Caco-2 (cell line): ENCODE data around the gene UNC119B. TPM values are rescaled to one million over a fixed set of nuclear protein-coding genes. Genes with fewer than 3 reads are reported as not detected.

Experiments
- BruUV-seq: library from RNA; stranded (reverse); fragments of 400-500 nt; replicated peaks from 2 replicates; lab custom pipeline; 2021; lab: Mats Ljungman, UMichigan
- CTCF ChIA-PET: fragments of 300-600 bp; sonication (Branson Sonifier 250); formaldehyde crosslinking; loops from one replicate; lab custom pipeline; 2022; ENCODE audit warnings: antibody characterized with exemption; lab: Charles Lee
- POLR2A ChIA-PET: fragments of 300-600 bp; sonication (Branson Sonifier 250); formaldehyde crosslinking; loops from one replicate; lab custom pipeline; 2022; ENCODE audit warnings: antibody characterized with exemption; lab: Charles Lee
- DNase-seq, 2 experiments: peaks; one replicate each; pipeline versions ENCODE4 v3.0.0 to v3.0.0-alpha.2; 2020 to 2022
- H3K27me3 ChIP-seq: replicated peaks from 2 replicates; pipeline ENCODE4 v1.6.0; 2011; ENCODE audit warnings: low read length; ENCODE audit not compliant: control insufficient read depth, insufficient read depth
- H3K36me3 ChIP-seq: 2 replicates; pipeline ENCODE4 v1.5.1; 2011; ENCODE audit warnings: low read length; ENCODE audit not compliant: control insufficient read depth, insufficient read depth
- H3K4me1 ChIP-seq: fragments of 250-450 bp; sonication (Bioruptor Pico); 2 replicates; pipeline ENCODE4 v1.5.1; 2020; ENCODE audit warnings: mild to moderate bottlenecking
- H3K4me3 ChIP-seq: 2 replicates; pipeline ENCODE4 v1.5.1; 2011; ENCODE audit warnings: low read depth, mild to moderate bottlenecking, control low read depth, low read length
- H3K9me3 ChIP-seq: fragments of 250-450 bp; sonication (Bioruptor Pico); 2 replicates; pipeline ENCODE4 v1.5.1; 2020; ENCODE audit warnings: mild to moderate bottlenecking, moderate library complexity
- H3K27ac Mint-ChIP-seq: one replicate; pipeline ENCODE4 v1.8.0; 2022; ENCODE audit warnings: mixed read lengths; ENCODE audit not compliant: unreplicated experiment
- H3K27me3 Mint-ChIP-seq: one replicate; pipeline ENCODE4 v1.8.0; 2022; ENCODE audit warnings: mixed read lengths; ENCODE audit not compliant: insufficient read depth, unreplicated experiment
- H3K36me3 Mint-ChIP-seq: one replicate; pipeline ENCODE4 v1.8.0; 2022; ENCODE audit warnings: mild to moderate bottlenecking, mixed read lengths; ENCODE audit not compliant: insufficient read depth, unreplicated experiment
- H3K4me1 Mint-ChIP-seq: one replicate; pipeline ENCODE4 v1.8.0; 2022; ENCODE audit warnings: low read depth, mixed read lengths; ENCODE audit not compliant: unreplicated experiment
- H3K4me3 Mint-ChIP-seq: one replicate; pipeline ENCODE4 v1.8.0; 2022; ENCODE audit warnings: mild to moderate bottlenecking, moderate library complexity, mixed read lengths; ENCODE audit not compliant: unreplicated experiment
- H3K9me3 Mint-ChIP-seq: one replicate; pipeline ENCODE4 v1.8.0; 2022; ENCODE audit warnings: mixed read lengths; ENCODE audit not compliant: unreplicated experiment
- CTCF ChIP-seq, 2 experiments: fragments of 200-600 bp in 1 of 2; IDR thresholded peaks; 1 replicate in 1 of 2; 2 replicates in 1 of 2; pipeline versions ENCODE4 v1.5.1 to v1.8.0; 2011 to 2022; ENCODE audit warnings: antibody characterized with exemption in 1 of 2, control low read depth in 1 of 2, inconsistent platforms in 1 of 2, low read depth in 1 of 2, low read length in 1 of 2, mild to moderate bottlenecking in 1 of 2, moderate library complexity in 1 of 2; ENCODE audit not compliant: insufficient read depth in 1 of 2, severe bottlenecking in 1 of 2, unreplicated experiment in 1 of 2
- intact Hi-C: fragments of 100-400 bp; cut with micrococcal nuclease; formaldehyde crosslinking; loops from one replicate; pipeline ENCODE4 v1.10.0; 2022; ENCODE audit not compliant: unreplicated experiment
- total RNA-seq: library from RNA; stranded (reverse); gene quantifications from 2 replicates; pipeline ENCODE4 v1.2.3, GENCODE V29; 2022

Gene UNC119B
- total RNA-seq, 1 experiment from 2014 or later: 44.4 TPM

GRCh38 chr12:120693848-120694247 lies 16.4 kb upstream of the UNC119B start:
- intact Hi-C loops: no loop called here
- Mint-ChIP-seq H3K4me3 (no peak overlapping the region), H3K27ac (no peak overlapping the region), H3K36me3 (peaks cover 53% of the 10 kb centered on the region), H3K27me3 (no peaks in the 10 kb centered on the region), H3K9me3 (no peaks in the 10 kb centered on the region), H3K4me1 (peaks cover 44% of the 10 kb centered on the region)
- POLR2A ChIA-PET: no interaction called here
- Histone ChIP-seq H3K27me3 (no peaks in the 10 kb centered on the region), H3K4me1 (peaks cover 67% of the 10 kb centered on the region), H3K4me3 (no peak overlapping the region), H3K9me3 (no peaks in the 10 kb centered on the region), H3K36me3 (0 out of 2 replicates have a peak, but pooled peaks cover 2% of the 10 kb centered on the region)
- DNase-seq: no peak
- no peak for TF ChIP-seq CTCF (IDR thresholded peaks at IDR 0.05; ENCODE audit: insufficient read depth in 1 of 2, low read depth in 1 of 2, low read length in 1 of 2, severe bottlenecking in 1 of 2, unreplicated experiment in 1 of 2)
- CTCF ChIA-PET: no interaction called here
- no TSS peak for BruUV-seq

- Mint-ChIP-seq H3K27me3 (no peaks in the 10 kb centered on the region), H3K27ac (peak overlapping the region; percentile 66)
- TF ChIP-seq CTCF (IDR thresholded peaks at IDR 0.05; ENCODE audit: insufficient read depth in 1 of 2, low read depth in 1 of 2, low read length in 1 of 2, severe bottlenecking in 1 of 2, unreplicated experiment in 1 of 2): no peak
These were observed 13.6 kb upstream of the UNC119B start for GRCh38 chr12:120696626-120697025.

GRCh38 chr12:120697344-120697743 lies 12.9 kb upstream of the UNC119B start:
- POLR2A ChIA-PET: no interaction called here
- no peak overlapping the region for H3K27ac Mint-ChIP-seq
- no peaks in the 10 kb centered on the region for H3K9me3 Mint-ChIP-seq
- no TSS peak for BruUV-seq
- CTCF ChIA-PET: no interaction called here
- peaks cover 2% of the 10 kb centered on the region; the same call in 1 of the 2 replicates for H3K36me3 ChIP-seq
- H3K4me3 Mint-ChIP-seq: no peak overlapping the region
- no peak for DNase-seq
- intact Hi-C loops: no loop called here
- H3K4me1 Mint-ChIP-seq: peaks cover 32% of the 10 kb centered on the region
- no peaks in the 10 kb centered on the region for H3K9me3 ChIP-seq
- H3K27me3 ChIP-seq: no peaks in the 10 kb centered on the region
- H3K27me3 Mint-ChIP-seq: no peaks in the 10 kb centered on the region
- H3K4me1 ChIP-seq: peaks cover 36% of the 10 kb centered on the region
- peaks cover 82% of the 10 kb centered on the region for H3K36me3 Mint-ChIP-seq
- no peak overlapping the region for H3K4me3 ChIP-seq
- no peak for TF ChIP-seq CTCF (IDR thresholded peaks at IDR 0.05; ENCODE audit: insufficient read depth in 1 of 2, low read depth in 1 of 2, low read length in 1 of 2, severe bottlenecking in 1 of 2, unreplicated experiment in 1 of 2)

More at GRCh38 chr12:120696626-120697025, 13.6 kb upstream of the UNC119B start:
- Mint-ChIP-seq H3K36me3 (peaks cover 81% of the 10 kb centered on the region), H3K9me3 (no peaks in the 10 kb centered on the region), H3K4me3 (peak overlapping the region; percentile 21), H3K4me1 (peaks cover 39% of the 10 kb centered on the region)
- DNase-seq: no peak
- no peaks in the 10 kb centered on the region for H3K9me3 ChIP-seq
- no peak overlapping the region for H3K4me3 ChIP-seq
- peaks cover 43% of the 10 kb centered on the region for H3K4me1 ChIP-seq
- POLR2A ChIA-PET: no interaction called here
- BruUV-seq: no TSS peak
- CTCF ChIA-PET: no interaction called here
- H3K36me3 ChIP-seq: peaks cover 2% of the 10 kb centered on the region; the same call in 1 of the 2 replicates
- intact Hi-C loops: no loop called here
- no peaks in the 10 kb centered on the region for H3K27me3 ChIP-seq
